GM18498 (cell line): ENCODE data around the gene ITGA4.

ENCODE experiments used
- ATAC-seq: cut with Tn5 transposase; IDR thresholded peaks from one replicate; pipeline ENCODE4 v1.9.1; 2021; ENCODE audit warnings: mild to moderate bottlenecking, moderate library complexity; ENCODE audit not compliant: unreplicated experiment

The ITGA4 gene

GRCh38 chr2:181570833-181571661, 113.9 kb downstream of the ITGA4 start:
- no peak for ATAC-seq

GRCh38 chr2:181573140-181573736, 116.1 kb downstream of the ITGA4 start:
- no peak for ATAC-seq

GRCh38 chr2:181574321-181574720, 117.1 kb downstream of the ITGA4 start:
- ATAC-seq = no peak

GRCh38 chr2:181575024-181575649, 118.0 kb downstream of the ITGA4 start:
- no peak for ATAC-seq

GRCh38 chr2:181575650-181576025, 118.5 kb downstream of the ITGA4 start:
- ATAC-seq = no peak

GRCh38 chr2:181576431-181576830, 119.2 kb downstream of the ITGA4 start:
- ATAC-seq = no peak

GRCh38 chr2:181578829-181579228, 121.6 kb downstream of the ITGA4 start:
- no peak for ATAC-seq

GRCh38 chr2:181581534-181581933, 124.3 kb downstream of the ITGA4 start:
- ATAC-seq = no peak

GRCh38 chr2:181585732-181586131, 128.5 kb downstream of the ITGA4 start:
- no peak for ATAC-seq
